Activated CD4-positive, alpha-beta memory T cell treated with anti-CD3 and anti-CD28 coated beads, Interleukin-2, amount 10 ng/mL, durations not matched to agents 7 days and 5 days (primary cell): ENCODE data around the gene BHMT. TPM values are rescaled to one million over a fixed set of nuclear protein-coding genes. Genes with fewer than 3 reads are reported as not detected.

Experiments
- CTCF ChIA-PET: fragments of 350-600 bp; sonication (Branson Sonifier 250); formaldehyde crosslinking; loops from one replicate; lab custom pipeline; 2021; ENCODE audit warnings: antibody characterized with exemption, inconsistent platforms; lab: Charles Lee
- POLR2A ChIA-PET: fragments of 350-600 bp; sonication (Branson Sonifier 250); formaldehyde crosslinking; loops from one replicate; lab custom pipeline; 2021; ENCODE audit warnings: antibody characterized with exemption; lab: Charles Lee
- DNase-seq: peaks from one replicate; pipeline ENCODE4 v3.0.0-alpha.2; 2020
- H3K27ac Mint-ChIP-seq: one replicate; pipeline ENCODE4 v1.8.0; 2021; ENCODE audit warnings: mild to moderate bottlenecking, mixed read lengths
- H3K27me3 Mint-ChIP-seq: one replicate; pipeline ENCODE4 v1.8.0; 2021; ENCODE audit warnings: mixed read lengths
- H3K36me3 Mint-ChIP-seq: one replicate; pipeline ENCODE4 v1.8.0; 2021; ENCODE audit warnings: low read depth, mixed read lengths
- H3K4me1 Mint-ChIP-seq: one replicate; pipeline ENCODE4 v1.8.0; 2021; ENCODE audit warnings: mixed read lengths
- H3K4me3 Mint-ChIP-seq: one replicate; pipeline ENCODE4 v1.8.0; 2021; ENCODE audit warnings: mild to moderate bottlenecking, mixed read lengths
- H3K9me3 Mint-ChIP-seq: one replicate; pipeline ENCODE4 v1.8.0; 2021; ENCODE audit warnings: mixed read lengths
- total RNA-seq, 2 experiments: library from RNA; stranded (reverse); gene quantifications; one replicate each; pipeline ENCODE4 v1.2.3, GENCODE V29; 2021

The BHMT gene
- total RNA-seq: not detected

- DNase-seq: no peak
- no peak within 1 kb of the TSS for H3K27ac Mint-ChIP-seq
- ChIA-PET POLR2A (no interaction called here), CTCF (no interaction called here)
- H3K4me3 Mint-ChIP-seq: no peak within 1 kb of the TSS
- peaks cover 71% of the 10 kb centered on the region for H3K27me3 Mint-ChIP-seq
- H3K9me3 Mint-ChIP-seq: no peaks in the 10 kb centered on the region
- H3K36me3 Mint-ChIP-seq: no peaks in the 10 kb centered on the region
- H3K4me1 Mint-ChIP-seq: peaks cover 6% of the 10 kb centered on the region
Measured at GRCh38 chr5:79111387-79111959, at the start of gene BHMT. Gene BHMT, plus strand, starts transcription at chr5:79111809. Its CDS starts 77 bp downstream, at chr5:79111886.

GRCh38 chr5:79062436-79062835 is 49.2 kb upstream of the BHMT start:
- CTCF ChIA-PET: no interaction called here
- Mint-ChIP-seq H3K9me3 (no peaks in the 10 kb centered on the region), H3K36me3 (no peaks in the 10 kb centered on the region), H3K4me1 (no peaks in the 10 kb centered on the region), H3K4me3 (no peak overlapping the region), H3K27ac (no peak overlapping the region), H3K27me3 (peaks cover 20% of the 10 kb centered on the region)
- POLR2A ChIA-PET: no interaction called here
- no peak for DNase-seq

- Mint-ChIP-seq H3K27ac (no peak within 1 kb of the TSS), H3K36me3 (no peaks in the 10 kb centered on the region), H3K27me3 (peaks cover 42% of the 10 kb centered on the region), H3K4me3 (no peak within 1 kb of the TSS), H3K9me3 (no peaks in the 10 kb centered on the region), H3K4me1 (no peaks in the 10 kb centered on the region)
- ChIA-PET CTCF (no interaction called here), POLR2A (no interaction called here)
- DNase-seq: no peak
Measured at GRCh38 chr5:79069488-79070349, 41.9 kb upstream of the BHMT start, which contains the start of the genes BHMT2 and DMGDH. Gene BHMT2, plus strand, starts transcription at chr5:79069767. Its CDS starts 16 bp downstream, at chr5:79069783. Gene DMGDH, minus strand, starts transcription at chr5:79069674. Its CDS starts 54 bp downstream, at chr5:79069620.

DNA sequence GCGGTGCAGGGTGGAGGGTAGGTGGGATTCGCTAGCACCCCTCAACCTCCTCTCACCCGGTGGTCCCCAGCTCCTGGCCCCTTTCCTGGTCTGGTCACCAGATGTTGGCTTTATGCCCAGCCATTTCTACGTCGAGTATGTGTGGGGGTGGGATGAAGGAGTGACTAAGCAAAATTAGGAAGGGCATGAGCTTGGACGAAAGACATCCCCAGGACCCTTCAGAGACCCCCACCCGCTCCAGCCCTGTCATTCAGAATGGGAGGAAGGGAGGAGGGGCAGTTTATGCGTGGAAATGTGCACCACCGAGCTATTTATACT is 41.3 kb upstream of the BHMT start:
- Mint-ChIP-seq H3K27ac (no peak overlapping the region), H3K4me1 (no peaks in the 10 kb centered on the region), H3K9me3 (no peaks in the 10 kb centered on the region), H3K4me3 (no peak overlapping the region), H3K27me3 (peaks cover 42% of the 10 kb centered on the region), H3K36me3 (no peaks in the 10 kb centered on the region)
- DNase-seq: no peak
- POLR2A ChIA-PET: no interaction called here
- CTCF ChIA-PET: no interaction called here

- ChIA-PET CTCF (interaction anchor here (1.3 kb wide), 1 partner anchor 49 kb away, joined by 3 read pairs; no protein-coding TSS in a partner anchor), POLR2A (no interaction called here)
- Mint-ChIP-seq H3K4me3 (no peak overlapping the region), H3K27ac (no peak overlapping the region), H3K36me3 (no peaks in the 10 kb centered on the region), H3K27me3 (peaks cover 25% of the 10 kb centered on the region), H3K9me3 (no peaks in the 10 kb centered on the region), H3K4me1 (no peaks in the 10 kb centered on the region)
- no peak for DNase-seq
Measured at GRCh38 chr5:79074641-79075040, 37.0 kb upstream of the BHMT start.

DNA sequence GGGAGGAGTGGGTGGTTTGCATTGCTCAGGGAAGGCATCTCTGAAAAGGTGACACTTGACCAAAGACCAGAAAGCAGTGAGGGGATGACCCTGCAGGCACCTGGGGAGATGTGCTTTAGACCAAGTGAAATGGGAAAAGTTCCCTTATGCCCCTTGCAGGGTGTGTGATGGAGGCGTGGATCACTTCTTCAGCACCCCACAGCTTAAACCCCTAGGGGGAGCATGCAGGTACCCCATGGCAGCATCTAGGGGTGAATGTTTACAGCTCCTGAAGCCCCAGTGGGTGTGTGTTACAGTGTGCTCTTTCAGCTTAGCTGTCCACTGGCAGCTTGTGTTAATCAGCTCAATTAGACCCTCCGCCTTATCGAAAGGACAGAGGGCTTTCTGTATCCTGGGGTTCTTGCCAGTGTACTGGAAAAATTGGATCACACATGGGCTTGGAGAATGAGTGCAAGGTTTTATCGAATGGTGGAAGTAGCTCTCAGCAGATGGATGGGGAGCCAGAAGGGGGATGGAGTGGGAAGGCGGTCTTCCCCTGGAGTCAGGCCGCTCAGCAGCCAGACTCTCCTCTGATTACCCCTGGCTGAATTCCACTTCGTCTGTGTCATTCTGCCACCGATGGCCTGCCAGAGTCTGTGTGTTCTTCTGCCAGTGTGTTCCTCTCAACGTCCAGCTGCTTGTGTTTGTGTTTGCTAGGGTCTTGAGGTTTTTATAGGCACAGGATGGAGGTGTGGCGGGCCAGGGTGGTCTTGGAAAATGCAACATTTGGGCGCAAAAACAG is 35.8 kb upstream of the BHMT start:
- no peak for DNase-seq
- H3K9me3 Mint-ChIP-seq: no peaks in the 10 kb centered on the region
- peaks cover 17% of the 10 kb centered on the region for H3K27me3 Mint-ChIP-seq
- no peak overlapping the region for H3K4me3 Mint-ChIP-seq
- H3K27ac Mint-ChIP-seq: no peak overlapping the region
- ChIA-PET POLR2A (no interaction called here), CTCF (no interaction called here)
- no peaks in the 10 kb centered on the region for H3K4me1 Mint-ChIP-seq
- H3K36me3 Mint-ChIP-seq: no peaks in the 10 kb centered on the region

- H3K4me3 Mint-ChIP-seq: no peak overlapping the region
- ChIA-PET CTCF (no interaction called here), POLR2A (no interaction called here)
- DNase-seq: no peak
- H3K36me3 Mint-ChIP-seq: no peaks in the 10 kb centered on the region
- H3K9me3 Mint-ChIP-seq: no peaks in the 10 kb centered on the region
- H3K4me1 Mint-ChIP-seq: no peaks in the 10 kb centered on the region
- H3K27ac Mint-ChIP-seq: no peak overlapping the region
- H3K27me3 Mint-ChIP-seq: peaks cover 10% of the 10 kb centered on the region
Measured at GRCh38 chr5:79076819-79077218, 34.8 kb upstream of the BHMT start.

DNA sequence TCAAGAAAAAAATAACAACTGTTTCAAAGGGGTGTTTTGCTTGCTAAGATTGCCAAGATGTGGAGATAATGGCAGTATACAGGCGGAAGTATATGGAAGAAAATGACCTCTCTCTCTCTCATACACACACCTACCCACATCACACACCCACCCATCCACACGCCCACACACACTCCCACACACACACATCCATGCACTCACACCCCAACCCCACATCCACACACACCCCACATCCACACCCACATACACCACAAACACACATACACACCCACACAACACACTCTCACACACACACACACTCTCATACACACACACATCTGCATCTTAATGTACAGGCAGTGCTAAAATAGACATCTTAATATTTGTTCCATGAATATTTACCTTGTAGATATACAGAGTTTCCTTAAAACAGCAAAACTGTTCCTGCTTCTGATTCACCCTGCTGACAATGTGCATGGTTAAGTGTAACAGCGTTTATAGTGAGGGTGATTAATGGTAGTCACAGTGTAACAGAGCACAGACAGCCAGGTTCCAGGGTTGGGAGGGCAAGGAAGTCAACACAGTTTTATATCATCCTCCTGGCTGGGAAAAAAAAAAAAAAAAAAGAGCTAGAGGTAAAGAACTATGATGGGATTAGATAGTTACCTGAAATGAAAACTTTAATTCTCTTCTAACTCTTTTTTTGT is 33.8 kb upstream of the BHMT start:
- Mint-ChIP-seq H3K4me1 (no peaks in the 10 kb centered on the region), H3K36me3 (no peaks in the 10 kb centered on the region), H3K27me3 (peaks cover 5% of the 10 kb centered on the region), H3K9me3 (no peaks in the 10 kb centered on the region), H3K27ac (no peak overlapping the region), H3K4me3 (no peak overlapping the region)
- no peak for DNase-seq
- ChIA-PET CTCF (interaction anchor here (0.9 kb wide), 1 partner anchor 57 kb away, joined by 3 read pairs; no protein-coding TSS in a partner anchor), POLR2A (no interaction called here)

- Mint-ChIP-seq H3K36me3 (no peaks in the 10 kb centered on the region), H3K27me3 (peaks cover 2% of the 10 kb centered on the region), H3K4me3 (no peak overlapping the region), H3K27ac (no peak overlapping the region), H3K4me1 (no peaks in the 10 kb centered on the region), H3K9me3 (no peaks in the 10 kb centered on the region)
- POLR2A ChIA-PET: no interaction called here
- CTCF ChIA-PET: no interaction called here
- DNase-seq: no peak
Measured at GRCh38 chr5:79080804-79081203, 30.8 kb upstream of the BHMT start.

DNA sequence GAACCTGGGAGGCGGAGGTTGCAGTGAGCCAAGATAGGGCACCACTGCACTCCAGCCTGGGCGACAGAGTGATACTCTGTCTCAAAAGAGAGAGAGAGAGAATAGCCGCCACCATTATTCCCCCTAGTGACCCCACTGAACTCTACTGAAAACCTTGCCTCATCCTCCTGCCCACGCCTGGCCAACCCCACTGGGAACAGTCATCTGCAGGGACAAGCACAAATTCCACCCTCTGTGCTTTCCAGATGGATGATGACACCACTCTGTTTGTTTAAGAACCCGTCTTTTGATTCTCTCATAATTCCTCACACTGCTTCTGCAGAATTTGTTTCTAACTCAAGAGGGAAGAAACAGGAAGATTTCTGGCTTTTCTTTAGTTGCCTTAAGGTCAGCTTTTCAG is 29.8 kb upstream of the BHMT start:
- H3K27ac Mint-ChIP-seq: no peak overlapping the region

GRCh38 chr5:79086116-79086515 is 25.5 kb upstream of the BHMT start:
- H3K36me3 Mint-ChIP-seq: no peaks in the 10 kb centered on the region
- CTCF ChIA-PET: interaction anchor here (1.1 kb wide), 1 partner anchor 64 kb away, joined by 3 read pairs; no protein-coding TSS in a partner anchor
- peaks cover 9% of the 10 kb centered on the region for H3K27me3 Mint-ChIP-seq
- DNase-seq: no peak
- no peaks in the 10 kb centered on the region for H3K4me1 Mint-ChIP-seq
- no peak overlapping the region for H3K27ac Mint-ChIP-seq
- no peaks in the 10 kb centered on the region for H3K9me3 Mint-ChIP-seq
- POLR2A ChIA-PET: no interaction called here
- no peak overlapping the region for H3K4me3 Mint-ChIP-seq

More for the DNA sequence above, 29.8 kb upstream of the BHMT start:
- Mint-ChIP-seq H3K4me1 (no peaks in the 10 kb centered on the region), H3K4me3 (no peak overlapping the region), H3K9me3 (no peaks in the 10 kb centered on the region), H3K36me3 (no peaks in the 10 kb centered on the region), H3K27me3 (peaks cover 7% of the 10 kb centered on the region)
- ChIA-PET CTCF (no interaction called here), POLR2A (no interaction called here)
- DNase-seq: no peak

GRCh38 chr5:79088507-79088906 is 23.1 kb upstream of the BHMT start:
- CTCF ChIA-PET: no interaction called here
- H3K27me3 Mint-ChIP-seq: peaks cover 18% of the 10 kb centered on the region
- H3K4me1 Mint-ChIP-seq: no peaks in the 10 kb centered on the region
- POLR2A ChIA-PET: no interaction called here
- H3K36me3 Mint-ChIP-seq: no peaks in the 10 kb centered on the region
- H3K27ac Mint-ChIP-seq: no peak overlapping the region
- no peaks in the 10 kb centered on the region for H3K9me3 Mint-ChIP-seq
- DNase-seq: no peak
- H3K4me3 Mint-ChIP-seq: no peak overlapping the region
